Endothelial cell of umbilical vein (primary cell): ENCODE data around the gene ALKBH8. TPM values are rescaled to one million over a fixed set of nuclear protein-coding genes. Genes with fewer than 3 reads are reported as not detected.
"Not testable (repeated sequence)": the region's sequence is repeated elsewhere in the genome, so short reads cannot be mapped to it uniquely, and the experiment has no call there.

ENCODE experiments used
- BruUV-seq: library from RNA; stranded (reverse); fragments of 400-500 nt; replicated peaks from 2 replicates; lab custom pipeline; 2021; lab: Mats Ljungman, UMichigan
- CTCF ChIA-PET: fragments of 300-600, 350-600 bp; sonication (Branson Sonifier 250); formaldehyde crosslinking; loops from one replicate; lab custom pipeline; 2021; ENCODE audit warnings: antibody characterized with exemption, inconsistent platforms; lab: Charles Lee
- POLR2A ChIA-PET: fragments of 300-600, 350-600 bp; sonication (Branson Sonifier 250); formaldehyde crosslinking; loops from one replicate; lab custom pipeline; 2021; ENCODE audit warnings: antibody characterized with exemption, inconsistent platforms; lab: Charles Lee
- DNase-seq: peaks from one replicate; pipeline ENCODE4 v3.0.0-alpha.2; 2011; ENCODE audit warnings: low read depth, low spot score
- FAIRE-seq: peaks from 2 replicates; lab custom pipeline; 2011; peaks lifted over from hg19 to GRCh38; lab: Jason Lieb, UNC
- H2AFZ ChIP-seq: 2 replicates; pipeline ENCODE4 v1.6.0; 2012; ENCODE audit warnings: low read depth, low read length, control low read depth, inconsistent platforms
- H3K27ac ChIP-seq: 2 replicates; pipeline ENCODE4 v1.5.1; 2011; ENCODE audit warnings: low read depth, mild to moderate bottlenecking, control low read depth, low read length, moderate library complexity; ENCODE audit not compliant: insufficient read depth
- H3K27me3 ChIP-seq, 2 experiments: 2 replicates each; pipeline versions ENCODE4 v1.6.0 to v1.6.1; 2011; ENCODE audit warnings: low read length in 2 of 2, mixed read lengths in 1 of 2; ENCODE audit not compliant: control insufficient read depth in 2 of 2, insufficient read depth in 2 of 2
- H3K36me3 ChIP-seq, 2 experiments: 2 replicates in 1 of 2; 3 replicates in 1 of 2; pipeline ENCODE4 v1.5.1; 2011; ENCODE audit warnings: low read length in 2 of 2, mild to moderate bottlenecking in 1 of 2, moderate library complexity in 1 of 2; ENCODE audit not compliant: control insufficient read depth in 2 of 2, insufficient read depth in 2 of 2; ENCODE audit errors: extremely low read depth in 1 of 2
- H3K4me1 ChIP-seq: 3 replicates; pipeline ENCODE4 v1.5.1; 2011; ENCODE audit warnings: mild to moderate bottlenecking, low read length; ENCODE audit not compliant: control insufficient read depth, insufficient read depth; ENCODE audit errors: extremely low read depth
- H3K4me2 ChIP-seq: 2 replicates; pipeline ENCODE4 v1.6.1; 2011; ENCODE audit warnings: low read length, control low read depth, mixed read lengths; ENCODE audit not compliant: insufficient read depth
- H3K4me3 ChIP-seq, 3 experiments: fragments of 200-600 bp in 1 of 3; sonication (generic), shearing (Covaris generic) in 1 of 3; replicated peaks in 1 of 3; 2 replicates each; pipeline ENCODE4 v1.5.1; 2011 to 2016; ENCODE audit warnings: control low read depth in 3 of 3, low read length in 3 of 3, mild to moderate bottlenecking in 2 of 3, inconsistent platforms in 1 of 3, low read depth in 1 of 3, moderate library complexity in 1 of 3; ENCODE audit not compliant: insufficient read depth in 1 of 3
- H3K79me2 ChIP-seq: 2 replicates; pipeline ENCODE4 v1.6.0; 2012; ENCODE audit warnings: low read length, inconsistent platforms; ENCODE audit not compliant: control insufficient read depth, insufficient read depth
- H3K9ac ChIP-seq: replicated peaks from 2 replicates; pipeline ENCODE3; 2011; ENCODE audit warnings: low read length, control low read depth; ENCODE audit not compliant: insufficient read depth; ENCODE audit errors: extremely low read depth
- H3K9me1 ChIP-seq: replicated peaks from 3 replicates; pipeline ENCODE4 v1.6.0; 2011; ENCODE audit warnings: mild to moderate bottlenecking, low read length; ENCODE audit not compliant: control insufficient read depth, insufficient read depth; ENCODE audit errors: extremely low read depth
- H3K9me3 ChIP-seq: replicated peaks from 2 replicates; pipeline ENCODE4 v1.5.1; 2012; ENCODE audit warnings: low read length, inconsistent platforms; ENCODE audit not compliant: control insufficient read depth, insufficient read depth
- H4K20me1 ChIP-seq: replicated peaks from 2 replicates; pipeline ENCODE3; 2011; ENCODE audit warnings: mild to moderate bottlenecking, low read length; ENCODE audit not compliant: control insufficient read depth, insufficient read depth; ENCODE audit errors: extremely low read depth
- CTCF ChIP-seq, 2 donors: IDR thresholded peaks; 1 replicate in 1 of 2; 2 replicates in 1 of 2; pipeline ENCODE4 v1.5.1; 2011; ENCODE audit warnings: low read length in 2 of 2, mild to moderate bottlenecking in 2 of 2, moderate library complexity in 2 of 2, control low read depth in 1 of 2, inconsistent platforms in 1 of 2, low read depth in 1 of 2; ENCODE audit not compliant: insufficient read depth in 1 of 2; ENCODE audit errors: extremely low read depth in 1 of 2
- EZH2 ChIP-seq: IDR thresholded peaks from 2 replicates; pipeline ENCODE4 v1.6.1; 2012; ENCODE audit warnings: borderline replicate concordance, low read depth, mild to moderate bottlenecking, moderate library complexity, low read length, inconsistent platforms; ENCODE audit not compliant: severe bottlenecking
- FOS ChIP-seq: IDR thresholded peaks from 2 replicates; pipeline ENCODE4 v1.6.1; 2011; ENCODE audit warnings: mild to moderate bottlenecking, low read length, moderate library complexity, borderline replicate concordance; ENCODE audit not compliant: insufficient read depth
- GATA2 ChIP-seq: IDR thresholded peaks from 2 replicates; pipeline ENCODE4 v1.7.0; 2011; ENCODE audit warnings: low read depth, mild to moderate bottlenecking, moderate library complexity, mixed read lengths, low read length; ENCODE audit not compliant: insufficient read length, insufficient read depth
- JUN ChIP-seq: IDR thresholded peaks from 2 replicates; pipeline ENCODE4 v1.6.1; 2011; ENCODE audit warnings: borderline replicate concordance, low read depth; ENCODE audit not compliant: insufficient read length, insufficient read depth
- MYC ChIP-seq: IDR thresholded peaks from one replicate; pipeline ENCODE4 v1.6.1; 2011; ENCODE audit warnings: mild to moderate bottlenecking, low read depth, low read length
- POLR2A ChIP-seq: IDR thresholded peaks from 2 replicates; pipeline ENCODE4 v1.6.1; 2012; ENCODE audit warnings: low read depth, mild to moderate bottlenecking, control low read depth, low read length
- POLR2AphosphoS5 ChIP-seq: IDR thresholded peaks from 2 replicates; pipeline ENCODE4 v1.6.1; 2012; ENCODE audit warnings: low read depth, mild to moderate bottlenecking, control low read depth, low read length, moderate library complexity; ENCODE audit not compliant: insufficient read depth
- dilution Hi-C: fragments of 300-500 bp; cut with MboI; formaldehyde crosslinking; loops from one replicate; pipeline ENCODE4 v1.15.0; 2019; ENCODE audit warnings: low sequenced_read_pairs; ENCODE audit not compliant: extremely low pct_ligation_motif_present
- intact Hi-C: fragments of 100-400 bp; cut with micrococcal nuclease; formaldehyde crosslinking; loops from one replicate; pipeline ENCODE4 v1.10.0; 2022
- polyA plus RNA-seq, 4 experiments: library from polyadenylated mRNA; depleted of rRNA in 3 of 4; stranded (reverse) in 3 of 4; unstranded in 1 of 4; fragments of >200 nt; gene quantifications; 2 replicates each; pipeline versions ENCODE4 v1.2.1 to v1.2.3, GENCODE V29; 2011 to 2012; ENCODE audit warnings: missing spikeins in 1 of 4
- total RNA-seq: library from RNA; stranded (reverse); gene quantifications from 2 replicates; pipeline ENCODE4 v1.2.3, GENCODE V29; 2021
- TF ChIP-seq, protein P1 (sequence below): IDR thresholded peaks from 2 replicates; pipeline ENCODE4 v1.6.1; 2011; ENCODE audit not compliant: insufficient read depth, insufficient read length

Gene ALKBH8
- total and polyA plus RNA-seq, 2 donors (not counting 3 experiments of a cell fraction or from before 2014, with no cell fraction given) = 2.6 to 10.2 TPM

DNA sequence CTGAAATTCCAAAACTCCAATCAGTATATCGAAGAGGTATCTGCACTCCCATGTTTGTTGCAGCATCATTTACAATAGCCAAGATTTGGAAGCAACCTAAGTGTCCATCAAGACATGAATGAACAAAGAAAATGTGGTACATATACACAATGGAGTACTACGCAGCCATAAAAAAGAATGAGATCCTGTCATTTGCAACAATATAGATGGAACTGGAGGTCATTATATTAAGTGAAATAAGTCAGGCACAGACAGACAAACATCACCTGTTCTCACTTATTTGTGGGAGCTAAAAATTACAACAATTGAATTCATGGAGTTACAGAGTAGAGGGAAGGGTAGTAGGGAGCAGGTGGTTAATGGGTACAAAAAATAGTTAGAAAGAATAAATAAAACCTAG lies 13.6 kb upstream of the ALKBH8 start:
- H3K27ac ChIP-seq, H3K9ac ChIP-seq, H2AFZ ChIP-seq, dilution Hi-C loops, FAIRE-seq, DNase-seq, H3K4me3 ChIP-seq, H3K4me1 ChIP-seq, POLR2A ChIA-PET, H3K27me3 ChIP-seq, H3K79me2 ChIP-seq, H3K9me1 ChIP-seq, H3K4me2 ChIP-seq, H3K36me3 ChIP-seq, intact Hi-C loops, H3K9me3 ChIP-seq, BruUV-seq, H4K20me1 ChIP-seq: not testable (repeated sequence)
- CTCF ChIA-PET = interaction anchor here (0.9 to 14.5 kb wide), 5 partner anchors 11 to 192 kb away, joined by 3 to 251 read pairs (median 3); partner anchors contain the start of gene ELMOD1

- CTCF ChIA-PET = interaction anchor here (1.3 to 14.5 kb wide), 3 partner anchors 25 to 193 kb away, joined by 5 to 251 read pairs (median 9); no protein-coding TSS in a partner anchor
- no peaks in the 10 kb centered on the region for H3K79me2 ChIP-seq
- H3K9me1 ChIP-seq = no peaks in the 10 kb centered on the region
- FAIRE-seq (no peak), DNase-seq (no peak)
- no peak overlapping the region for H2AFZ ChIP-seq
- no peak overlapping the region for H3K9ac ChIP-seq
- no peaks in the 10 kb centered on the region for H3K4me1 ChIP-seq
- dilution Hi-C loops = no loop called here
- TF ChIP-seq CTCF (IDR thresholded peaks at IDR 0.05; ENCODE audit: extremely low read depth in 1 of 2, insufficient read depth in 1 of 2, low read depth in 1 of 2, low read length in 2 of 2) = no peak
- TF ChIP-seq POLR2AphosphoS5 = no peak
- TF ChIP-seq GATA2 = no peak
- TF ChIP-seq MYC = no peak
- TF ChIP-seq, protein P1, sequence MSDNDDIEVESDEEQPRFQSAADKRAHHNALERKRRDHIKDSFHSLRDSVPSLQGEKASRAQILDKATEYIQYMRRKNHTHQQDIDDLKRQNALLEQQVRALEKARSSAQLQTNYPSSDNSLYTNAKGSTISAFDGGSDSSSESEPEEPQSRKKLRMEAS = no peak
- TF ChIP-seq EZH2 = no peak
- no peak for TF ChIP-seq FOS
- no peak for TF ChIP-seq POLR2A
- TF ChIP-seq JUN = no peak
- intact Hi-C loops = no loop called here
- no TSS peak for BruUV-seq
- H3K4me2 ChIP-seq = no peak overlapping the region
- no peaks in the 10 kb centered on the region for H3K27me3 ChIP-seq
- no peak overlapping the region for H3K4me3 ChIP-seq
- no peak overlapping the region for H3K27ac ChIP-seq
- H4K20me1 ChIP-seq = no peaks in the 10 kb centered on the region
- H3K9me3 ChIP-seq = no peaks in the 10 kb centered on the region
- no peaks in the 10 kb centered on the region for H3K36me3 ChIP-seq
- POLR2A ChIA-PET = no interaction called here
Observed at GRCh38 chr11:107577346-107577711, 11.8 kb upstream of the ALKBH8 start.
